WERI-Rb-1 (cell line): Measurements from ENCODE around the gene ADAD1.

Source experiments
- DNase-seq: peaks from one replicate; pipeline ENCODE4 v3.0.0-alpha.2; 2020
- H3K27ac ChIP-seq: fragments of 250-450 bp; sonication (Bioruptor Pico); 2 replicates; pipeline ENCODE4 v1.5.1; 2020; ENCODE audit warnings: mild to moderate bottlenecking, moderate library complexity
- H3K27me3 ChIP-seq: fragments of 250-450 bp; sonication (Bioruptor Pico); 2 replicates; pipeline ENCODE4 v1.5.1; 2021; ENCODE audit warnings: mild to moderate bottlenecking, low read depth, moderate library complexity; ENCODE audit not compliant: insufficient read depth, severe bottlenecking
- H3K36me3 ChIP-seq: fragments of 250-450 bp; sonication (Bioruptor Pico); 2 replicates; pipeline ENCODE4 v1.5.1; 2020; ENCODE audit warnings: mild to moderate bottlenecking, moderate library complexity
- H3K4me3 ChIP-seq: 2 replicates; pipeline ENCODE4 v1.5.1; 2011; ENCODE audit warnings: low read depth, mild to moderate bottlenecking, control low read depth, low read length
- H3K9me3 ChIP-seq: fragments of 250-450 bp; sonication (Bioruptor Pico); 2 replicates; pipeline ENCODE4 v1.5.1; 2021; ENCODE audit warnings: mild to moderate bottlenecking, moderate library complexity; ENCODE audit not compliant: severe bottlenecking
- TF ChIP-seq, protein P1 (sequence below): IDR thresholded peaks from 2 replicates; pipeline ENCODE4 v1.5.1; 2011; ENCODE audit warnings: low read depth, mild to moderate bottlenecking, control low read depth, inconsistent platforms, low read length

Gene ADAD1

DNA sequence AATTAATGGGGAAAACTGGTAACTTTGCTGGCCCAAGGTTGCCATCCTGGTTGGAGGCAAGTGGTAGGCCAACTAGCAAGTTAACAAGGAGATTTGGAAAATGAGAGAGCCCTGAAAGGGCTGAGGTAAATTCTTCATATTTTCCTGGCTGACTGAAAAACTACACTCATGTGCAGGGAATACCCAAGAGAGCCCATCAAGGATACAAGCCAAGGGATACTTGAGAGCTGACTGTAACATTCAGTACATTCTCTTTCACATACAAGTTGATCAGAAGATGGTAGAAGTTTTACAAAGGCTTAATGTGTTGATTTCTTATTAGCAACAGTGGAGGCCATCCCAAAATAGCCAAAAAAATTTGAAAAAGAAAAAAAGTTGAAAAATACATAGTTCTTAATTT, 44.4 kb downstream of the ADAD1 start:
- H3K27ac ChIP-seq: no peak overlapping the region
- H3K9me3 ChIP-seq: no peaks in the 10 kb centered on the region
- no peak overlapping the region for H3K4me3 ChIP-seq
- no peaks in the 10 kb centered on the region for H3K36me3 ChIP-seq
- DNase-seq: no peak
- TF ChIP-seq, protein P1, sequence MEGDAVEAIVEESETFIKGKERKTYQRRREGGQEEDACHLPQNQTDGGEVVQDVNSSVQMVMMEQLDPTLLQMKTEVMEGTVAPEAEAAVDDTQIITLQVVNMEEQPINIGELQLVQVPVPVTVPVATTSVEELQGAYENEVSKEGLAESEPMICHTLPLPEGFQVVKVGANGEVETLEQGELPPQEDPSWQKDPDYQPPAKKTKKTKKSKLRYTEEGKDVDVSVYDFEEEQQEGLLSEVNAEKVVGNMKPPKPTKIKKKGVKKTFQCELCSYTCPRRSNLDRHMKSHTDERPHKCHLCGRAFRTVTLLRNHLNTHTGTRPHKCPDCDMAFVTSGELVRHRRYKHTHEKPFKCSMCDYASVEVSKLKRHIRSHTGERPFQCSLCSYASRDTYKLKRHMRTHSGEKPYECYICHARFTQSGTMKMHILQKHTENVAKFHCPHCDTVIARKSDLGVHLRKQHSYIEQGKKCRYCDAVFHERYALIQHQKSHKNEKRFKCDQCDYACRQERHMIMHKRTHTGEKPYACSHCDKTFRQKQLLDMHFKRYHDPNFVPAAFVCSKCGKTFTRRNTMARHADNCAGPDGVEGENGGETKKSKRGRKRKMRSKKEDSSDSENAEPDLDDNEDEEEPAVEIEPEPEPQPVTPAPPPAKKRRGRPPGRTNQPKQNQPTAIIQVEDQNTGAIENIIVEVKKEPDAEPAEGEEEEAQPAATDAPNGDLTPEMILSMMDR: no peak
- H3K27me3 ChIP-seq: no peaks in the 10 kb centered on the region

DNA sequence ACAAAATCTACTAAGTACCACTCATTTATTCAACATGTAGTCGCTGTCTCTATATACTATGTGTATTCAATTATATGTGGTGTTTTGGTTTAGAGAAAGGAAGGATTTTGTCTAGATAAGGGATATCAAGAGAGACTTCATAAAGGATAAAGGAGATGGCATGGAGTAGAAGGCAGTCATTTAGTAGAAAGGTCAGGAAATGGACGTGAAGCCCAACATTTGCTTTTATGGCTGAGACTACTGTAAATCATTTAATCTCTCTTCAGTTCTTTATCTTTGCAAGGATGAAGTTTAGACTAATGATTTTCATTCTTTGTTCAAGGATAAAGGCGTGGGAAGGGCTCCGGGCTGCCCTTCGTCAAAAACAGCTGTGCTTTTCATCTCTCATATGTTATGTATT, 52.5 kb downstream of the ADAD1 start:
- H3K36me3 ChIP-seq: no peaks in the 10 kb centered on the region
- TF ChIP-seq, protein P1: no peak
- no peak for DNase-seq
- H3K9me3 ChIP-seq: no peaks in the 10 kb centered on the region
- no peak overlapping the region for H3K4me3 ChIP-seq
- no peak overlapping the region for H3K27ac ChIP-seq
- no peaks in the 10 kb centered on the region for H3K27me3 ChIP-seq

DNA sequence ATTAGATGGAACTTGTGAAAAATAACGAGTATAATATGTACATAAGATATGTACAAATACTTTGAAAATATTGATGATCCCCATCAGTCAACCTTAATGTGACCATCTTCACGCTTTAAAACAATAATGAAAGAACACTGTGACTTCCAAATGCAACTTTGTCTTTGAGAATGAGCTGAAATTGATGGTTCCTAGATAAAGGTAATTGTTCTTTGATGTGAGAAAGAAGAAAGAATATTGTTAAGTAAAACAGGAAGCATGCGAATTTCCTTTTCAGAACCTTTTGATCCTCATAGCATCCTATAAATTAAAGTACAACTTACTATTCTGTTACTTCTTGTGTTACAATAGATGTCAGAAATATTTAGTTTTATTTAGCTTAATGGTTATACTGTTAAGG, 55.5 kb downstream of the ADAD1 start:
- no peaks in the 10 kb centered on the region for H3K27me3 ChIP-seq
- H3K36me3 ChIP-seq: no peaks in the 10 kb centered on the region
- H3K9me3 ChIP-seq: no peaks in the 10 kb centered on the region
- no peak overlapping the region for H3K4me3 ChIP-seq
- H3K27ac ChIP-seq: no peak overlapping the region
- DNase-seq: no peak
- TF ChIP-seq, protein P1: no peak

DNA sequence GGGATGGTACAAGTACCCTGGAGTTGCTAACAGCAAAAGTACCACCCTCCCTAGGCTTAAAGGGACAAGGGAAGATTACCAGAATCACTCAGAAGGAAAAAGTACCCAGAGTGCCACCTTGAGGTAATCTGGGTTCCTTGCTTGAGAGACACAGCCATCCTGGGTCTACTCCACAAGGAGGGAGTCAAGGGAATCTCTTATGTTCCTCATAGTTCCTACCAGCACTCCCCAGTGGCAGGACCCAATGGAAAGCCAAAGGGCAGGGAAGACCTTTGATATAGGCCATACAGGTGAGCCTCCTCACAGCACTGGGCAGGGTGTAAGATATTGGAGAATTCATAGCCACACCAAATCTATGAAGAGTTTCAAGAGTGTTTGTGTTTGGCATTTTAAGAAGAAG, 72.0 kb downstream of the ADAD1 start:
- TF ChIP-seq, protein P1: peak; percentile 78
- no peaks in the 10 kb centered on the region for H3K27me3 ChIP-seq
- no peaks in the 10 kb centered on the region for H3K36me3 ChIP-seq
- H3K4me3 ChIP-seq: no peak overlapping the region
- H3K9me3 ChIP-seq: no peaks in the 10 kb centered on the region
- no peak overlapping the region for H3K27ac ChIP-seq
- peak; percentile 66 for DNase-seq

DNA sequence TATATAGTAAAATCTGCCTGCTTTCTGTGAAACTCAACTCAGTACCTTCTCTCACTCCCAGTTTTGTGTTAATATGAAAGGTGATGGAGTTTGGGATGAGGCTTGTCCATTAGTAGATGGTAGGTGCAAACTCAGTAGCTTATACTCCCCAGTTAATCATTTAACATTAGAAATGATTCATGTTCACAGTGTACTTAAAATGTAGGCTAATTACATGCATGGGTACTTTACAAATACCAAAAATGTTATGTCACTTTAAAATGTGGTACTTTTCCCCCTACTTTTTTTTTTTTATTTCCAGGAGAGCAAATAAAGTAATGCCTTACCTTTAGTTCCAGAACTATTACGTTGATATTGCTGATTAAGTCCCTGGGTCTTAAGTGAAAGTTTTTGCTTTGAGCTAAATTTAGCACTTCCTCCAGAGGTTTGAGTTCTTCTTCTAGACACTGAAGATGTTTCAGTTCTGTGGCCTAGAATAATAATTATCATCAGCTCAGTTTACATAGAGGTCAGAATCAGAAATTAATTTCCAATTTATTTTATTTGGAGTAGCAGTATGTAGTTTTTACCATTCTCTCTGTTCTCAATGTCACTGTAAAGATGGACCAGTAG, 74.7 kb downstream of the ADAD1 start:
- Histone ChIP-seq H3K36me3 (no peaks in the 10 kb centered on the region), H3K4me3 (no peak overlapping the region), H3K27me3 (no peaks in the 10 kb centered on the region), H3K27ac (no peak overlapping the region), H3K9me3 (no peaks in the 10 kb centered on the region)
- no peak for DNase-seq
- TF ChIP-seq, protein P1: no peak
